Skeletal muscle satellite cell (primary cell): ENCODE results near the gene DNAH17.

Experiments used
- H3K27me3 ChIP-seq: 2 replicates; pipeline ENCODE4 v1.7.0; 2013; ENCODE audit warnings: low read length; ENCODE audit not compliant: control insufficient read depth, insufficient read depth
- H3K36me3 ChIP-seq: 2 replicates; pipeline ENCODE4 v1.7.0; 2013; ENCODE audit warnings: mild to moderate bottlenecking, control low read depth, low read length; ENCODE audit not compliant: insufficient read depth
- H3K4me1 ChIP-seq: 2 replicates; pipeline ENCODE4 v1.7.0; 2013; ENCODE audit warnings: low read length; ENCODE audit not compliant: control insufficient read depth, insufficient read depth
- H3K4me2 ChIP-seq: 2 replicates; pipeline ENCODE4 v1.7.0; 2013; ENCODE audit warnings: mild to moderate bottlenecking, low read length
- H3K4me3 ChIP-seq: 2 replicates; pipeline ENCODE4 v1.7.0; 2013; ENCODE audit warnings: low read length
- H3K9ac ChIP-seq: 2 replicates; pipeline ENCODE4 v1.7.0; 2013; ENCODE audit warnings: mild to moderate bottlenecking, low read depth, low read length, moderate library complexity
- H3K9me3 ChIP-seq: replicated peaks from 2 replicates; pipeline ENCODE4 v1.7.0; 2013; ENCODE audit warnings: mild to moderate bottlenecking, control low read depth, low read length

DNAH17 gene

GRCh38 chr17:78568494-78569115, 8.6 kb downstream of the DNAH17 start:
- no peaks in the 10 kb centered on the region for H3K4me1 ChIP-seq
- no peak overlapping the region for H3K4me2 ChIP-seq
- no peak overlapping the region for H3K9ac ChIP-seq
- H3K4me3 ChIP-seq: no peak overlapping the region
- peaks cover 38% of the 10 kb centered on the region for H3K27me3 ChIP-seq
- no peaks in the 10 kb centered on the region for H3K9me3 ChIP-seq
- no peaks in the 10 kb centered on the region for H3K36me3 ChIP-seq

DNA sequence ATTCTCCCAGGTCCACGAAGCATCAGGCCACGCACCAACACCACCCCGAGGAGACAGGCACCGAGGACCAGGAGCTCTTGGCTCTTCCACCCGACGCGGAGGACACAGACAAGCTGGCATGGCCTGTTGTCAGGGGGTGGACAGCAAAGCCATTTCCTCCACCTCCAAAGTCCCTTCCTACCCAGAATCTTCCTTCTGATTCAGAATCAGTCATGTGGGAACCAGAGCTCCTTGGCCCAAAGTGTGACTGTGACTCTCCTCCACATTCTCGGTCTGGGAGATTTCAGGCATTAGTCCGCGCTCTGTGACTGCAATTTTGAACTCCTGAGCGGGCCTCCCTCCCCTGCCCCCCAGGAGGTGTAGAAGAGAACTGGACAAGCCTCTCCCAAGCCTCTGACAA, 9.2 kb downstream of the DNAH17 start:
- Histone ChIP-seq H3K27me3 (peaks cover 43% of the 10 kb centered on the region), H3K4me2 (no peak overlapping the region)

DNA sequence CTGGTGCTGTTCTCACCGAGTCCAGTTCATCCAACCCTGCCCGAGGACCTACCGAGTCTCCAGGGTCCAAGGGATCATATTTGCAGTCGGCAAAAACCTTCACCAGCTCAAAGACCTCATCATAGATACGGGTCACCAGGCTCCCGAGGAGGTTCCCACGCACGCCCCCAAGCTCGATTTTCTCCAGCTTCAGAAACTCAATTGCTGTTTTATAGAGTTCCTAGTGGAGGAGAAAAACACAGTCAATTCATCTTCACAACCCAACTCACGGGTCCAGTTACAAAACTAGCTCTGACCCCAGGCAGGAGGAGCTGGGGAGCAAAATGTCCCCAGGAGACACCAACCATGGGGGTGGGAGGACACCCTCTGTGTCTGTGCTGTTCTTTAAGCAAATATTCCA, 10.2 kb downstream of the DNAH17 start:
- H3K9ac ChIP-seq: no peak overlapping the region
- no peaks in the 10 kb centered on the region for H3K4me1 ChIP-seq
- H3K36me3 ChIP-seq: no peaks in the 10 kb centered on the region
- H3K4me2 ChIP-seq: no peak overlapping the region
- H3K27me3 ChIP-seq: peaks cover 45% of the 10 kb centered on the region
- no peaks in the 10 kb centered on the region for H3K9me3 ChIP-seq
- H3K4me3 ChIP-seq: no peak overlapping the region

More for the DNA sequence above, 9.2 kb downstream of the DNAH17 start:
- Histone ChIP-seq H3K9ac (no peak overlapping the region), H3K9me3 (no peaks in the 10 kb centered on the region), H3K4me3 (no peak overlapping the region), H3K4me1 (no peaks in the 10 kb centered on the region), H3K36me3 (no peaks in the 10 kb centered on the region)

GRCh38 chr17:78563189-78564145, 13.7 kb downstream of the DNAH17 start:
- Histone ChIP-seq H3K9me3 (no peaks in the 10 kb centered on the region), H3K4me3 (no peak overlapping the region), H3K27me3 (peaks cover 52% of the 10 kb centered on the region), H3K9ac (no peak overlapping the region), H3K36me3 (no peaks in the 10 kb centered on the region), H3K4me1 (no peaks in the 10 kb centered on the region), H3K4me2 (no peak overlapping the region)

DNA sequence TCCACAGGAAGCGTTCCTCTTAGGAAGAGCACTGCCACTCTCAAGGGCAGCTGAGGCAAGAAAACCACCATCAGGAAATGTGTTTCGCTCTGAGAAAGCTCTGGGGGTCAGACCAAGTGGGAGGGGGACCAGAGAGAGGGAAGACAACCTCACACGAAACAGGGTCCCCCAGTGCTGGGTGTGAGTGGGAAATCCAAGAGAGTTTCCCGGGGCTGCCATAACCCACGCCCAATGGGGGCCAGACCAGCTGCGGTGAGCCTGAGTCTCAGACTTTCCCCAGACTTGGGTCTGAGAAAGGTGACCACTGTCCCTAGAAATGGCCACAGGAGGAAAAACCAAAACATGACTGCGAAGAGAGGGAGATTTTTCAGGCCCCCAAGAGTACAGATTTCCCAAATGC, 14.5 kb downstream of the DNAH17 start:
- no peak overlapping the region for H3K9ac ChIP-seq
- no peaks in the 10 kb centered on the region for H3K36me3 ChIP-seq
- H3K27me3 ChIP-seq: peaks cover 49% of the 10 kb centered on the region
- H3K9me3 ChIP-seq: no peaks in the 10 kb centered on the region
- H3K4me1 ChIP-seq: peaks cover 3% of the 10 kb centered on the region
- H3K4me2 ChIP-seq: no peak overlapping the region
- H3K4me3 ChIP-seq: no peak overlapping the region

GRCh38 chr17:78561166-78561565, 16.0 kb downstream of the DNAH17 start:
- peaks cover 12% of the 10 kb centered on the region for H3K4me1 ChIP-seq
- peaks cover 40% of the 10 kb centered on the region for H3K27me3 ChIP-seq
- no peak overlapping the region for H3K4me2 ChIP-seq
- H3K4me3 ChIP-seq: no peak overlapping the region
- no peaks in the 10 kb centered on the region for H3K36me3 ChIP-seq
- no peaks in the 10 kb centered on the region for H3K9me3 ChIP-seq
- no peak overlapping the region for H3K9ac ChIP-seq

- no peak overlapping the region for H3K9ac ChIP-seq
- H3K9me3 ChIP-seq: no peaks in the 10 kb centered on the region
- no peak overlapping the region for H3K4me2 ChIP-seq
- peaks cover 12% of the 10 kb centered on the region for H3K4me1 ChIP-seq
- H3K27me3 ChIP-seq: peaks cover 36% of the 10 kb centered on the region
- no peaks in the 10 kb centered on the region for H3K36me3 ChIP-seq
- no peak overlapping the region for H3K4me3 ChIP-seq
Observed at GRCh38 chr17:78560731-78561130, 16.5 kb downstream of the DNAH17 start.

GRCh38 chr17:78559749-78560368, 17.3 kb downstream of the DNAH17 start:
- Histone ChIP-seq H3K27me3 (peaks cover 32% of the 10 kb centered on the region), H3K4me1 (peaks cover 12% of the 10 kb centered on the region), H3K9ac (no peak overlapping the region), H3K4me2 (no peak overlapping the region), H3K4me3 (no peak overlapping the region), H3K36me3 (no peaks in the 10 kb centered on the region), H3K9me3 (no peaks in the 10 kb centered on the region)

- peaks cover 25% of the 10 kb centered on the region for H3K27me3 ChIP-seq
Observed at GRCh38 chr17:78558989-78559388, 18.2 kb downstream of the DNAH17 start.

DNA sequence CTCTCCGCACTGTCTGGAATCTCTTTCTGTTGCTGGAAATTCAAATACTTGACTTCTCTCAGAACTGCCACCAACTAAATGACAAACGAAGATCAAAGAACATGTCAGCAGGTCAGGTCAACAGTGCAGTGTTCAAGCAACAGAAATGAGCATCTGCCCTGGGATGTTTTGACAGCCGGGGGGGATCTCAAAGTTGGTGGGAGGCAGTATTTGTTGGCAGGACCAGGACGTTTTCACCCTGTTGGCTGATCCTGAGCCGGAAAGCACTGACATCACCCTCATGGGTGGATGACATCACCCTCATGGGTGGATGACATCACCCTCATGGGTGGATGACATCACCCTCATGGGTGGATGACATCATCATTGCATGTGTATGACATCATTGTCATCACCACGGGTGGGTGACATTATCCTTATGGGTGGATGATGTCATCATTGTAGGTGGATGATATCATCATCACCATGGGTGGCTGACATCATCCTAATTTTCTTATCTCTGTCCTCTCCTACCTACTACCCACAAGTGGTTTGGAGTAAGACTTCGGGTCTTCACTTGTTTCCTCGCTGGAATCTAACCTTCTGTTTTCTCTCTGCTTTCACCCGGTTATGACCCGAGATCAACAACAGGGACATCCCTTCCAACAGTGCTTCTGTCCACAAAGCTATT, 18.9 kb downstream of the DNAH17 start:
- Histone ChIP-seq H3K4me1 (peaks cover 12% of the 10 kb centered on the region), H3K9me3 (no peaks in the 10 kb centered on the region), H3K4me3 (no peak overlapping the region), H3K9ac (no peak overlapping the region), H3K27me3 (peaks cover 18% of the 10 kb centered on the region), H3K36me3 (no peaks in the 10 kb centered on the region), H3K4me2 (no peak overlapping the region)

More at GRCh38 chr17:78558989-78559388, 18.2 kb downstream of the DNAH17 start:
- H3K9ac ChIP-seq: no peak overlapping the region
- no peak overlapping the region for H3K4me2 ChIP-seq
- no peaks in the 10 kb centered on the region for H3K9me3 ChIP-seq
- peaks cover 12% of the 10 kb centered on the region for H3K4me1 ChIP-seq
- no peak overlapping the region for H3K4me3 ChIP-seq
- H3K36me3 ChIP-seq: no peaks in the 10 kb centered on the region

DNA sequence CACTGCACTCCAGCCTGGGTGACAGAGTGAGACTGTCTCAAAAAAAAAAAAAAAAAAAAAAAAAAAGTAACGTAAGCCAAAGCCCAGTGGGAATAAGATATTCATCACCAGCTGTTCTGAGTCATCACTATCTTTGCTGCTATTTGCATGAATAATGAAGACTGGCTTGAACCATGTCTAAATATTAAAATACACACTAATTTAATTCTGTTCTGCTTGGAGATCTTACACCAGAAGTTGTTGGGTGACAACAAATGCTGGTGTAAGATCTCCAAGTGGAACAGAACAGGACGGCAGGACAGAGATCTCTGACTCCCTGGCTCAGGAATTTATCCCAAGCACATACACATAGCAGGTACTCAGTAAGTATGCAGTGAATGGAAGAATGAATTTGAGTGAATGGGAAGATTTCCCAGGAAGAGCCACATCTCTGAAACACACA, 19.6 kb downstream of the DNAH17 start:
- Histone ChIP-seq H3K9ac (no peak overlapping the region), H3K27me3 (peaks cover 11% of the 10 kb centered on the region), H3K4me3 (no peak overlapping the region), H3K4me1 (peaks cover 12% of the 10 kb centered on the region), H3K9me3 (no peaks in the 10 kb centered on the region), H3K36me3 (no peaks in the 10 kb centered on the region), H3K4me2 (no peak overlapping the region)
